GM12874 (cell line): ENCODE measurements around the gene B4GALNT3.

Source experiments
- TF ChIP-seq, protein P1 (sequence below): IDR thresholded peaks from 2 replicates; pipeline ENCODE4 v1.5.1; 2011; ENCODE audit warnings: low read depth, mild to moderate bottlenecking, control low read depth, low read length, moderate library complexity; ENCODE audit not compliant: insufficient read depth

The B4GALNT3 gene

DNA sequence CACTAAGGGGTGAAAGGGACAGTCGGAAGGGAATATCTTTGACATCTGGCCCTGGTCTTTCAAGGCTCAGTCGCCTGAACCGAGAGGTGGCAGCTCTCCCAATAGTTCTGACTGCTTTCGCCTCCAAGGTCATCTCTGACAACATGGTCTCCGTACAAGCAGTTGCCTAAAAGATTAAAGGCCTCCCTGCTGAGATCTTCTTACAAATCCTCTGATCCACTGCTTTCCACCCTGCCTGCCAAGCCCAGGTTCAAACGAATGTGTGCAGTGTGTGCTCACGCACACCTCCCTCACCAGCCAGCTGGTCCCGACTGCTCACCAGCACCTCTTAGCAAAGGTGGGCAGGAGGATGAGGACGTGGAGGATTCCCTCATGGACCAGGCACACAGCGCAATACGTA, 10.4 kb downstream of the B4GALNT3 start:
- TF ChIP-seq, protein P1, sequence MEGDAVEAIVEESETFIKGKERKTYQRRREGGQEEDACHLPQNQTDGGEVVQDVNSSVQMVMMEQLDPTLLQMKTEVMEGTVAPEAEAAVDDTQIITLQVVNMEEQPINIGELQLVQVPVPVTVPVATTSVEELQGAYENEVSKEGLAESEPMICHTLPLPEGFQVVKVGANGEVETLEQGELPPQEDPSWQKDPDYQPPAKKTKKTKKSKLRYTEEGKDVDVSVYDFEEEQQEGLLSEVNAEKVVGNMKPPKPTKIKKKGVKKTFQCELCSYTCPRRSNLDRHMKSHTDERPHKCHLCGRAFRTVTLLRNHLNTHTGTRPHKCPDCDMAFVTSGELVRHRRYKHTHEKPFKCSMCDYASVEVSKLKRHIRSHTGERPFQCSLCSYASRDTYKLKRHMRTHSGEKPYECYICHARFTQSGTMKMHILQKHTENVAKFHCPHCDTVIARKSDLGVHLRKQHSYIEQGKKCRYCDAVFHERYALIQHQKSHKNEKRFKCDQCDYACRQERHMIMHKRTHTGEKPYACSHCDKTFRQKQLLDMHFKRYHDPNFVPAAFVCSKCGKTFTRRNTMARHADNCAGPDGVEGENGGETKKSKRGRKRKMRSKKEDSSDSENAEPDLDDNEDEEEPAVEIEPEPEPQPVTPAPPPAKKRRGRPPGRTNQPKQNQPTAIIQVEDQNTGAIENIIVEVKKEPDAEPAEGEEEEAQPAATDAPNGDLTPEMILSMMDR = no peak

DNA sequence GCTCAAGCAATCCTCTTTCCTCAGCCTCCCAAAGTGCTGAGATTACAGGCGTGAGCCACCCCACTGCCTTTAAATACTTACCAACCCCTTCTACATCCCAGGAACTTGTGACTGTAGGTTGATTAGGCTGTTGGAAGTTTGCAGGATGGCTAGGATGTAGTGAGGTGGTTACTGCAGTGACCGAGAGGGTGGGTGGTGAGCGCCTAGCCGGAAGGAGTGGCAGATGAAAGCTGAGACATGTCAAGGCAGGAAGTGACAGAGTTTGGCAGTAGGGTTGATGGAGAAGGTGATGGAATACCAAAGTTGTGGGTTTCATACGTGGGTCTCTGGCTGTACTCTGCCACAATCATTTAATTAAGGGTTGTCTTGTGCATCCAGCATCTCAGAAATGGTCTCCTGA, 13.5 kb downstream of the B4GALNT3 start:
- TF ChIP-seq, protein P1 = no peak

DNA sequence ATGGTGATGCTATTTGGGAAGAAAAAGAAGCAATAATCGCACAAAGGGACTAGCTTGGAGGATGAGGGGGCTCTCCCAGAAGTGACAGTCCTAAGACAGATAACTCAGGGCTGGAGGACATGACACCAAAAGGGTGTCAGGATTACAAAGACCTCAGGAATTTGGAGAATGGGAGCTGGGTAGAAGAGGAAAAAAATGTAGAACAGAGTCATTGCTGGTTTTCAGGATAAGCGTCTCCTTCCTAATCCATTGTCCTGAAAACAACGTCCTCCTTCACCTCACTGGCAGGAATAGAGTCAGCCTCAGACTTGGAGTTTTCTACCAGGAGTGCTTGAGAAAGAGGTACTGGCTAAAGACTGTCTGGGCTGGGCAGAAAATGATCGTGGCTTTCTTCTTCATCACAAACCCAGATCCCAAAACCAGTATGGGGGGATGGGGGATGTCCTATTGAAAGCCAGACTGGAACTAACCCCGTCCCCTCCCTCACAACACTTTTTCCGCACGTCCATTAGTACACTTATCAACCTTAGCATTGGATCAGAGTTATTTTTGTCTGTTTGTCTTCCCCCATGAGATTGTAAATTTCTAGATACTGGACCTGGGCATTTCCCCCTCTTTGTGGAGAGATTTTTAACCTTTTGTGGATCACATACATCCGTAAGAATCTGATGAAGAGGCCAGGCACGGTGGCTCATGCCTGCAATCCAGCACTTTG, 14.3 kb downstream of the B4GALNT3 start:
- TF ChIP-seq, protein P1 = no peak

DNA sequence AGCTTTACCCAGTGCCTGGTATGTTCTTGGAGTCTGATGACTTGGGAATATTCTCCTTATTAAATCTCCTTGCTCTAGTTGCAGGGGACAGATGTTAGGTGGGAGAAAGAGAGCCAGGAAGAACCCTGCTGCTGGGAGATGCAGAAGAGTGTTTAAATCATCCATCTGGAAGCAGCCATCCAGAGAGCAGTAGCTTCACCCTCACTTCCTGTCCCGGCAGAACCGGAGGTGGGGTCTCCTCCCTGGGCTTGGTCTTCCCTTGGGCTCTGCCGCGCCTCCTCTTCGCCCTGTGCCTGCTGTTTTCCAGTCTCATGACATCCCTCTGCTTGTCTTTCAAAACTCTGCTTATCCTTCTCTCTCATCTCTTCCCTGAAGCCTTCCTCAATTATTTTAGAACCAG, 15.5 kb downstream of the B4GALNT3 start:
- TF ChIP-seq, protein P1 = no peak

DNA sequence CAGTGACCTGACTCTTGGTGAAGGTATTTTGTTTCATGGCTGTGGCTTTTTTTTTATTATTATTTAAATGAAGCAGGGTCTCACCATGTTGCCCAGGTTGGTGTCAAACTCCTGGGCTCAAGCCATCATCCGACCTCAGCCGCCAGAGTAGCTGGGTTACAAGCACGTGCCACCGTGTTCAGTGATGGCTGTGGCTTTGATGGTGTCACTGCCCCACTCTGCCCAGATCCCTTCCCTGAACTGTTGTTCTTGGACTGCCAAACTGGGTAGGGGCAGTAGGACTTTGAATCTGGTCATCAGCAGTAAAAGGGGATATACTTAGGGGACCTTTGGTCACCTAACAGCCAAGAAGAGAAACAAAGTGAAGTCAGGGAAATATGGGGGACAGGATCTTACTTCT, 19.4 kb downstream of the B4GALNT3 start:
- TF ChIP-seq, protein P1 = no peak

DNA sequence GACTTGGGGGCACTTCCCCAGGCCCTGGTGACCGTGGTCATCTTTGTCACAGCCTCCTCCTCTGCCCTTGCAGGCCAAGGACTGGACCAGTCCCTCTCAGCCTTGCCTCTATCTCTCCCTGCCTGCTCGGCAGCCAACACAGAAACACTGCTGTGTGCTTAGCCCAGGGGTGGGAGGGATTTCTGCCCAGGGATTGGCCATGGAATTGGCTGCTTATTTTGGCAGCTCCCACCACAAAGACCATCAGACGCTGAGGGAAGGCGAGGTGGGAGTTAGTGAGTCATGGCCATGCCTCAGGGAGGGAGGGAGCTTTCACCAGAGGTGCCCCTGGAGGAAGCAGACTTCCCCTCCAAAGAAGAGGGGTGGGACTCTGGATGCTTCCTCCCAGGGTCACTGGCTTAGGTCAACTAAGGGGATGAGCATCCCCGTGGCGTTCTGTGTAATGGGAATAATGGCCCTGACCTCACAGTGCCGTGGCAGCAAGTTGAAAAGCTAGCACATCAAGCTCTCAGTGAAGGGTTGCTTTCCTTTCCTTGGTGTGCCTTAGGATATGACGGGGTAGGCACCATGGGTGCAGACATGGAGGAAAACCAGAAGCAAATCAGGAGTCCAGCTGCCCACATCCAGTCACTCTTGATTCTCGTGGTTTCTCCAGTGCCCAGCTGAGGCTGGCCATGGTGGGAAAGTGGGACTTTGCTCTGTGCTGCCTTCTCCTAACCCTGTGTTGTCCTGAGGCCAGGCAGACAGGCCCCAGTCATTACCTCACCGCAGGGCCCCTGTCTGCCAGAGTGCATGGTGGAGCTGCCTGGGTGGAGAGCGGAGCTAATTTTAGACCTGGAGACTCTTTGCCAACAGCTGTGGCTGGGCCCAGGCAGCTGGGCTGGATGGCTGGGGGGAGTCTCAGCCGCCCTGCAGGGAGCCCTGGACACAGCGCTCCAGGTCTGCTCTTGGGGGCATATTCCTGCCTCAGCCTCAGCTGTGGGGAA, 21.4 kb downstream of the B4GALNT3 start:
- TF ChIP-seq, protein P1 = no peak

DNA sequence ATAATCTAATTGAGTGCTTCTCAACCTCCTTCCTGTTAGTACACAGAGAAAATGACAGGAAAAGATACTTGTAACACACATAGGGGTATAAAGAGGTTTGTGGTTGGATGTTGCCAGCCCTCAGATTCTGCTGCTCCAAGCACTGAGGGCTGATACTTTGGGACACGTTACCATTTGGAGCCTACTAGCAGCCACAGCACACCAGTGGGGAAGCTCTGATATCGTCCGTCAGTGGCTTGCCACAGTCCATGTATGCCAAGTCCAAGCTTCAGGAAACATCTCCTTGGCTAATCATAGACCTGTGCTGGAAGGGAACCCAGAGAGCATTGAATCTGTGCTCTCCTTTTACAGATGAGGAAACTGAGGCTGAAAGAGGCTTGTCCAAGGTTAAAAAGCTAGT, 22.3 kb downstream of the B4GALNT3 start:
- TF ChIP-seq, protein P1 = no peak
